Epidermal melanocyte (primary cell): Measurements from ENCODE around the gene MIF.
"Not testable (repeated sequence)": the region's sequence is repeated elsewhere in the genome, so short reads cannot be mapped to it uniquely, and the experiment has no call there.

Source experiments
- DNase-seq: peaks from one replicate; pipeline ENCODE4 v3.0.0; 2011; ENCODE audit warnings: low spot score; ENCODE audit not compliant: insufficient read length

Gene MIF

GRCh38 chr22:23900227-23900626 lies 6.0 kb downstream of the MIF start:
- DNase-seq = not testable (repeated sequence)

- no peak for DNase-seq
Measured at GRCh38 chr22:23901600-23901999, 7.4 kb downstream of the MIF start.

GRCh38 chr22:23903328-23903971 lies 9.3 kb downstream of the MIF start:
- DNase-seq = no peak

- no peak for DNase-seq
Measured at GRCh38 chr22:23904573-23905254, 10.5 kb downstream of the MIF start.

GRCh38 chr22:23906641-23907040 lies 12.5 kb downstream of the MIF start:
- no peak for DNase-seq

- DNase-seq = not testable (repeated sequence)
Measured at GRCh38 chr22:23907423-23907822, 13.2 kb downstream of the MIF start.

- no peak for DNase-seq
Measured at GRCh38 chr22:23908587-23909205, 14.5 kb downstream of the MIF start.

- no peak for DNase-seq
Measured at GRCh38 chr22:23909296-23909898, 15.2 kb downstream of the MIF start.

- DNase-seq = no peak
Measured at GRCh38 chr22:23910496-23911190, 16.5 kb downstream of the MIF start.

- DNase-seq = no peak
Measured at GRCh38 chr22:23911318-23911980, 17.3 kb downstream of the MIF start.

GRCh38 chr22:23912293-23912903 lies 18.2 kb downstream of the MIF start:
- no peak for DNase-seq

- no peak for DNase-seq
Measured at GRCh38 chr22:23913306-23913660, 19.1 kb downstream of the MIF start.

GRCh38 chr22:23913661-23914353 lies 19.6 kb downstream of the MIF start:
- DNase-seq = peak; percentile 99

- DNase-seq = no peak
Measured at GRCh38 chr22:23915290-23915689, 21.1 kb downstream of the MIF start.

- not testable (repeated sequence) for DNase-seq
Measured at GRCh38 chr22:23920267-23920611, 26.1 kb downstream of the MIF start.

GRCh38 chr22:23921586-23922201 lies 27.5 kb downstream of the MIF start:
- not testable (repeated sequence) for DNase-seq

GRCh38 chr22:23922921-23923320 lies 28.7 kb downstream of the MIF start:
- no peak for DNase-seq

- DNase-seq = no peak
Measured at GRCh38 chr22:23925020-23925606, 30.9 kb downstream of the MIF start.

- DNase-seq = no peak
Measured at GRCh38 chr22:23926561-23926960, 32.4 kb downstream of the MIF start.
